GM23338 (cell line): ENCODE measurements around the gene MCM7. TPM values are rescaled to one million over a fixed set of nuclear protein-coding genes. Genes with fewer than 3 reads are reported as not detected.
A peak's percentile ranks its signal among the peaks of the same experiment; 100 is the strongest.

Experiments
- ATAC-seq: fragments of 200-7000 bp; cut with Tn5 transposase; 3 replicates; pipeline ENCODE4 v1.9.1; 2020
- DNase-seq: peaks from one replicate; pipeline ENCODE4 v3.0.0-alpha.2; 2015; ENCODE audit warnings: low spot score
- H2AFZ ChIP-seq: fragments of 200-600 bp; sonication (generic); 2 replicates; pipeline ENCODE4 v1.8.0; 2016; ENCODE audit warnings: antibody characterized with exemption, mild to moderate bottlenecking, moderate library complexity
- H3F3A ChIP-seq: fragments of 200-600 bp; sonication (generic); replicated peaks from 2 replicates; pipeline ENCODE4 v1.8.0; 2017; ENCODE audit warnings: antibody characterized with exemption, mixed run types, low read depth
- H3K27ac ChIP-seq: fragments of 200-600 bp; sonication (generic); 2 replicates; pipeline ENCODE4 v1.6.1; 2016; ENCODE audit warnings: low read depth
- H3K27me3 ChIP-seq: fragments of 200-600 bp; sonication (generic); 2 replicates; pipeline ENCODE4 v1.8.0; 2016; ENCODE audit warnings: mild to moderate bottlenecking, mixed run types, moderate library complexity; ENCODE audit not compliant: insufficient read depth
- H3K36me3 ChIP-seq: fragments of 200-600 bp; sonication (generic); 2 replicates; pipeline ENCODE4 v1.8.0; 2016; ENCODE audit warnings: mild to moderate bottlenecking; ENCODE audit not compliant: insufficient read depth
- H3K4me1 ChIP-seq: fragments of 200-600 bp; sonication (generic); 2 replicates; pipeline ENCODE4 v1.8.0; 2016; ENCODE audit warnings: mild to moderate bottlenecking, moderate library complexity; ENCODE audit not compliant: insufficient read depth
- H3K4me2 ChIP-seq: fragments of 200-600 bp; sonication (generic); 2 replicates; pipeline ENCODE4 v1.7.1; 2017; ENCODE audit warnings: mixed run types
- H3K4me3 ChIP-seq: fragments of 200-600 bp; sonication (generic); 2 replicates; pipeline ENCODE4 v1.6.1; 2016; ENCODE audit warnings: mixed run types
- H3K79me2 ChIP-seq: fragments of 200-600 bp; sonication (generic); replicated peaks from 2 replicates; pipeline ENCODE4 v1.8.0; 2017; ENCODE audit warnings: mild to moderate bottlenecking; ENCODE audit not compliant: insufficient read depth
- H3K9me2 ChIP-seq: fragments of 200-600 bp; sonication (generic); 2 replicates; pipeline ENCODE4 v1.8.0; 2017; ENCODE audit not compliant: insufficient read depth
- H4K20me1 ChIP-seq: fragments of 200-600 bp; sonication (generic); replicated peaks from 2 replicates; pipeline ENCODE4 v1.8.0; 2017; ENCODE audit warnings: mild to moderate bottlenecking; ENCODE audit not compliant: insufficient read depth
- H3K27ac Mint-ChIP-seq: 2 replicates; pipeline ENCODE4 v1.8.0; 2020; ENCODE audit warnings: inconsistent platforms, mild to moderate bottlenecking, moderate library complexity, mixed read lengths
- H3K27me3 Mint-ChIP-seq: 3 replicates; pipeline ENCODE4 v1.8.0; 2022; ENCODE audit warnings: low read depth, mild to moderate bottlenecking, moderate library complexity, mixed read lengths, inconsistent platforms; ENCODE audit not compliant: insufficient read depth, poor library complexity
- H3K36me3 Mint-ChIP-seq: 3 replicates; pipeline ENCODE4 v1.8.0; 2021; ENCODE audit warnings: low read depth, mild to moderate bottlenecking, inconsistent platforms, moderate library complexity, mixed read lengths
- H3K4me1 Mint-ChIP-seq: 3 replicates; pipeline ENCODE4 v1.8.0; 2020; ENCODE audit warnings: mild to moderate bottlenecking, inconsistent platforms, mixed read lengths
- H3K4me3 Mint-ChIP-seq: 3 replicates; pipeline ENCODE4 v1.8.0; 2021; ENCODE audit warnings: moderate library complexity, mild to moderate bottlenecking, inconsistent platforms, mixed read lengths
- H3K9me3 Mint-ChIP-seq: 3 replicates; pipeline ENCODE4 v1.8.0; 2020; ENCODE audit warnings: moderate library complexity, mild to moderate bottlenecking, inconsistent platforms, mixed read lengths
- CREB1 ChIP-seq: fragments of 250-450 bp; sonication (Bioruptor Pico); IDR thresholded peaks from 2 replicates; pipeline ENCODE4 v1.5.0; 2020; ENCODE audit warnings: low read depth, mild to moderate bottlenecking, moderate library complexity
- CTCF ChIP-seq, 2 experiments: fragments of 200-600 bp in 1 of 2; sonication (generic) in 1 of 2; conservative IDR thresholded peaks; 2 replicates each; pipeline versions ENCODE4 v1.5.1 to v1.6.1; 2016 to 2017; ENCODE audit warnings: antibody characterized with exemption in 2 of 2, low read depth in 2 of 2, mild to moderate bottlenecking in 2 of 2, moderate library complexity in 1 of 2
- ETS1 ChIP-seq: IDR thresholded peaks from 2 replicates; pipeline ENCODE4 v1.6.1; 2016; ENCODE audit warnings: antibody characterized with exemption
- EZH2 ChIP-seq: fragments of 200-600 bp; sonication (generic); IDR thresholded peaks from one replicate; pipeline ENCODE4 v1.8.0; 2017; ENCODE audit warnings: antibody characterized with exemption, mild to moderate bottlenecking, low read depth; ENCODE audit not compliant: unreplicated experiment
- EZH2phosphoT487 ChIP-seq: fragments of 200-600 bp; sonication (generic); IDR thresholded peaks from one replicate; pipeline ENCODE4 v1.8.1; 2018; ENCODE audit warnings: antibody characterized with exemption; ENCODE audit not compliant: unreplicated experiment
- JUNB ChIP-seq: IDR thresholded peaks from one replicate; pipeline ENCODE4 v1.6.1; 2016; ENCODE audit warnings: antibody characterized with exemption; ENCODE audit not compliant: unreplicated experiment
- NANOG ChIP-seq: IDR thresholded peaks from 2 replicates; pipeline ENCODE4 v1.6.1; 2016; ENCODE audit warnings: antibody characterized with exemption, borderline replicate concordance
- POLR2AphosphoS5 ChIP-seq: IDR thresholded peaks from 2 replicates; pipeline ENCODE4 v1.6.1; 2016; ENCODE audit warnings: antibody characterized with exemption, low read depth
- REST ChIP-seq: IDR thresholded peaks from one replicate; pipeline ENCODE4 v1.6.1; 2018; ENCODE audit warnings: antibody characterized with exemption; ENCODE audit not compliant: unreplicated experiment
- STAT1 ChIP-seq: IDR thresholded peaks from one replicate; pipeline ENCODE4 v1.6.1; 2016; ENCODE audit warnings: antibody characterized with exemption; ENCODE audit not compliant: unreplicated experiment
- ZNF114 ChIP-seq: fragments of 250-450 bp; sonication (Bioruptor Pico); IDR thresholded peaks from 2 replicates; pipeline ENCODE4 v1.5.0; 2020; ENCODE audit warnings: mild to moderate bottlenecking, moderate library complexity
- ZNF331 ChIP-seq: fragments of 250-450 bp; sonication (Bioruptor Pico); IDR thresholded peaks from 2 replicates; pipeline ENCODE4 v1.5.0; 2020; ENCODE audit warnings: low read depth, mild to moderate bottlenecking, moderate library complexity
- ZNF462 ChIP-seq: fragments of 250-450 bp; sonication (Bioruptor Pico); IDR thresholded peaks from 2 replicates; pipeline ENCODE4 v1.5.0; 2020; ENCODE audit warnings: mild to moderate bottlenecking, moderate library complexity
- polyA plus RNA-seq: library from polyadenylated mRNA; unstranded; fragments of >200 nt; fragmentation: Nextera tagmentation; extraction: Ambion mirVana; gene quantifications from 2 replicates; pipeline ENCODE4 v1.2.1, GENCODE V29; 2016
- total RNA-seq: library from RNA; depleted of rRNA; stranded (reverse); fragments of >200 nt; shearing (Covaris generic); gene quantifications from 2 replicates; pipeline ENCODE4 v1.2.3, GENCODE V29; 2014

The MCM7 gene
- total and polyA plus RNA-seq, 2 experiments from 2014 or later: 140 to 285 TPM

- no peak overlapping the region for H3K4me3 Mint-ChIP-seq
- TF ChIP-seq EZH2phosphoT487 (no peak), EZH2 (no peak), STAT1 (no peak), NANOG (no peak), ZNF331 (CRISPR knock-in tag) (no peak), REST (no peak), ZNF114 (no peak), CTCF (conservative IDR thresholded peaks at IDR 0.05; ENCODE audit: low read depth in 2 of 2) (no peak), ETS1 (no peak), CREB1 (CRISPR knock-in tag) (no peak), ZNF462 (CRISPR knock-in tag) (no peak), JUNB (no peak), POLR2AphosphoS5 (no peak; the same call in 1 of the 2 replicates)
- Histone ChIP-seq H3K36me3 (peaks cover 59% of the 10 kb centered on the region), H3K79me2 (peaks cover 29% of the 10 kb centered on the region), H4K20me1 (peaks cover 47% of the 10 kb centered on the region), H3K4me1 (peaks cover 6% of the 10 kb centered on the region), H3K4me3 (no peak overlapping the region), H3K27me3 (no peaks in the 10 kb centered on the region), H3F3A (peaks cover 88% of the 10 kb centered on the region), H3K9me2 (no peaks in the 10 kb centered on the region), H3K4me2 (no peak overlapping the region), H2AFZ (no peak overlapping the region), H3K27ac (peak overlapping the region; percentile 1)
- no peak for ATAC-seq
- peaks cover 29% of the 10 kb centered on the region for H3K4me1 Mint-ChIP-seq
- H3K27ac Mint-ChIP-seq: peak overlapping the region; percentile 45; the same call in 1 of the 2 replicates
- peaks cover 40% of the 10 kb centered on the region for H3K27me3 Mint-ChIP-seq
- peaks cover 79% of the 10 kb centered on the region for H3K36me3 Mint-ChIP-seq
- peaks cover 5% of the 10 kb centered on the region; the same call in 2 of the 3 replicates for H3K9me3 Mint-ChIP-seq
- DNase-seq: no peak
Measured at GRCh38 chr7:100093054-100093453, 8.1 kb downstream of the MCM7 start.
